GM23248 (cell line): ENCODE results near the gene C1orf21. TPM values are rescaled to one million over a fixed set of nuclear protein-coding genes. Genes with fewer than 3 reads are reported as not detected.

Experiments used
- DNase-seq: peaks from one replicate; pipeline ENCODE4 v3.0.0-alpha.2; 2015
- H2AFZ ChIP-seq: fragments of 200-600 bp; sonication (generic); 2 replicates; pipeline ENCODE4 v1.6.1; 2016; ENCODE audit warnings: antibody characterized with exemption
- H3F3A ChIP-seq: fragments of 200-600 bp; sonication (generic); 2 replicates; pipeline ENCODE4 v1.6.1; 2016; ENCODE audit warnings: mild to moderate bottlenecking, antibody characterized with exemption, mixed run types; ENCODE audit not compliant: insufficient read depth
- H3K27ac ChIP-seq: fragments of 200-600 bp; sonication (generic); 2 replicates; pipeline ENCODE4 v1.5.1; 2016; ENCODE audit warnings: mild to moderate bottlenecking
- H3K27me3 ChIP-seq: fragments of 200-600 bp; sonication (generic); replicated peaks from 2 replicates; pipeline ENCODE4 v1.6.1; 2016; ENCODE audit warnings: mild to moderate bottlenecking; ENCODE audit not compliant: insufficient read depth
- H3K36me3 ChIP-seq: fragments of 200-600 bp; sonication (generic); 2 replicates; pipeline ENCODE4 v1.6.1; 2016; ENCODE audit warnings: low read depth, mild to moderate bottlenecking
- H3K4me1 ChIP-seq: fragments of 200-600 bp; sonication (generic); 2 replicates; pipeline ENCODE4 v1.6.1; 2016; ENCODE audit warnings: mild to moderate bottlenecking; ENCODE audit not compliant: insufficient read depth
- H3K4me2 ChIP-seq: fragments of 200-600 bp; sonication (generic); one replicate; pipeline ENCODE4 v1.6.1; 2016; ENCODE audit warnings: mild to moderate bottlenecking; ENCODE audit not compliant: unreplicated experiment
- H3K4me3 ChIP-seq: fragments of 200-600 bp; sonication (generic); 2 replicates; pipeline ENCODE4 v1.5.1; 2016; ENCODE audit warnings: mild to moderate bottlenecking
- H3K79me2 ChIP-seq: fragments of 200-600 bp; sonication (generic); 2 replicates; pipeline ENCODE4 v1.6.1; 2016; ENCODE audit warnings: mild to moderate bottlenecking; ENCODE audit not compliant: insufficient read depth
- H3K9ac ChIP-seq: fragments of 200-600 bp; sonication (generic); 2 replicates; pipeline ENCODE4 v1.6.1; 2016; ENCODE audit warnings: mild to moderate bottlenecking
- H3K9me2 ChIP-seq: fragments of 200-600 bp; sonication (generic); 2 replicates; pipeline ENCODE4 v1.6.1; 2016; ENCODE audit warnings: mixed run types, mild to moderate bottlenecking, moderate library complexity; ENCODE audit not compliant: insufficient read depth
- H3K9me3 ChIP-seq: fragments of 200-600 bp; sonication (generic); one replicate; pipeline ENCODE4 v1.6.1; 2017; ENCODE audit warnings: low read depth
- H4K20me1 ChIP-seq: fragments of 200-600 bp; sonication (generic); 2 replicates; pipeline ENCODE4 v1.6.0; 2016; ENCODE audit not compliant: insufficient read depth
- EZH2 ChIP-seq: fragments of 200-600 bp; sonication (generic); IDR thresholded peaks from 2 replicates; pipeline ENCODE4 v1.6.1; 2018; ENCODE audit warnings: antibody characterized with exemption, mild to moderate bottlenecking; ENCODE audit not compliant: insufficient read depth, poor library complexity, severe bottlenecking
- EZH2phosphoT487 ChIP-seq: fragments of 200-600 bp; sonication (generic); IDR thresholded peaks from 2 replicates; pipeline ENCODE4 v1.6.1; 2018; ENCODE audit warnings: antibody characterized with exemption, moderate library complexity, mild to moderate bottlenecking, low read depth; ENCODE audit not compliant: insufficient read depth
- WGBS, 2 experiments: methylation state at CpG; one replicate each; pipeline ENCODE4 v1.1.6; 2015 to 2017; ENCODE audit warnings: low lambda C conversion rate in 2 of 2, low coverage in 1 of 2; ENCODE audit errors: missing lambda C conversion rate in 2 of 2; 5-methylcytosine and 5-hydroxymethylcytosine counted together
- in situ Hi-C: fragments of 300-500 bp; cut with MboI; formaldehyde crosslinking; loops from 2 replicates; pipeline ENCODE4 v1.15.0; 2020
- polyA plus RNA-seq: library from polyadenylated mRNA; unstranded; fragments of >200 nt; fragmentation: Nextera tagmentation; extraction: Ambion mirVana; gene quantifications from 2 replicates; pipeline ENCODE4 v1.2.1, GENCODE V29; 2016
- total RNA-seq: library from RNA; depleted of rRNA; stranded (reverse); fragments of >200 nt; shearing (Covaris generic); gene quantifications from 2 replicates; pipeline ENCODE4 v1.2.3, GENCODE V29; 2014

Gene C1orf21
- total and polyA plus RNA-seq, 2 experiments from 2014 or later = 16.7 to 20.0 TPM

- no peak for DNase-seq
- no peaks in the 10 kb centered on the region for H3K9me3 ChIP-seq
- WGBS, 2 experiments = 79 to 83% methylated on average over 9 of the region's 9 CpGs
- no peak overlapping the region for H3K9ac ChIP-seq
- no peaks in the 10 kb centered on the region for H3F3A ChIP-seq
- no peaks in the 10 kb centered on the region for H3K79me2 ChIP-seq
- no peaks in the 10 kb centered on the region for H4K20me1 ChIP-seq
- peaks cover 10% of the 10 kb centered on the region; the same call in 1 of the 2 replicates for H3K27me3 ChIP-seq
- H3K4me2 ChIP-seq = no peak overlapping the region
- no peak overlapping the region for H3K4me3 ChIP-seq
- no peak overlapping the region for H3K27ac ChIP-seq
- H3K4me1 ChIP-seq = no peaks in the 10 kb centered on the region
- H3K36me3 ChIP-seq = no peaks in the 10 kb centered on the region
- no peaks in the 10 kb centered on the region for H3K9me2 ChIP-seq
- H2AFZ ChIP-seq = no peak overlapping the region
- in situ Hi-C loops = loop anchor here (25.0 kb wide), 1 partner anchor 436 kb away; no protein-coding TSS in a partner anchor
- TF ChIP-seq EZH2 (no peak), EZH2phosphoT487 (no peak)
Observed at GRCh38 chr1:184673305-184673704, 286.5 kb downstream of the C1orf21 start.

- no peak overlapping the region for H3K9ac ChIP-seq
- H2AFZ ChIP-seq = no peak overlapping the region
- in situ Hi-C loops = no loop called here
Observed at GRCh38 chr1:184677344-184677743, 290.5 kb downstream of the C1orf21 start.

More at GRCh38 chr1:184677344-184677743, 290.5 kb downstream of the C1orf21 start:
- H3F3A ChIP-seq = no peaks in the 10 kb centered on the region
- no peaks in the 10 kb centered on the region for H4K20me1 ChIP-seq
- no peak overlapping the region for H3K4me2 ChIP-seq
- TF ChIP-seq EZH2phosphoT487 (no peak), EZH2 (no peak)
- no peak for DNase-seq
- no peaks in the 10 kb centered on the region for H3K9me2 ChIP-seq
- H3K79me2 ChIP-seq = no peaks in the 10 kb centered on the region
- no peaks in the 10 kb centered on the region for H3K27me3 ChIP-seq
- no peaks in the 10 kb centered on the region for H3K36me3 ChIP-seq
- H3K4me1 ChIP-seq = no peaks in the 10 kb centered on the region
- H3K4me3 ChIP-seq = no peak overlapping the region
- H3K9me3 ChIP-seq = no peaks in the 10 kb centered on the region
- H3K27ac ChIP-seq = no peak overlapping the region
